GM20000 (cell line): ENCODE measurements around the gene OGG1.

Experiments used
- DNase-seq: peaks from one replicate; pipeline ENCODE4 v3.0.0; 2012; ENCODE audit warnings: low spot score
- CTCF ChIP-seq: IDR thresholded peaks from 2 replicates; pipeline ENCODE4 v1.5.1; 2012; ENCODE audit warnings: mild to moderate bottlenecking, control low read depth; ENCODE audit errors: extremely low read depth, missing control alignments

Gene OGG1

GRCh38 chr3:9786209-9786739 lies 36.5 kb downstream of the OGG1 start:
- no peak for DNase-seq

GRCh38 chr3:9786825-9787669 lies 37.3 kb downstream of the OGG1 start:
- no peak for DNase-seq
- TF ChIP-seq CTCF: peak; percentile 16

More at GRCh38 chr3:9786209-9786739, 36.5 kb downstream of the OGG1 start:
- no peak for TF ChIP-seq CTCF

- no peak for TF ChIP-seq CTCF
- DNase-seq: no peak
These were observed 38.0 kb downstream of the OGG1 start for GRCh38 chr3:9787714-9788113.

- no peak for TF ChIP-seq CTCF
- no peak for DNase-seq
These were observed 41.4 kb downstream of the OGG1 start for GRCh38 chr3:9791127-9791526.

- TF ChIP-seq CTCF: no peak
These were observed 42.1 kb downstream of the OGG1 start for GRCh38 chr3:9791790-9792404.

GRCh38 chr3:9792405-9793160 lies 42.8 kb downstream of the OGG1 start, which contains the start of the genes ARPC4 and TADA3:
ARPC4 (plus strand) TSS chr3:9793082; CDS start chr3:9793122, 40 bp downstream.
TADA3 (minus strand) TSS chr3:9792473; CDS start chr3:9791466, 1,007 bp downstream.
- peak; percentile 93 for DNase-seq
- no peak for TF ChIP-seq CTCF

More at GRCh38 chr3:9791790-9792404, 42.1 kb downstream of the OGG1 start:
- DNase-seq: no peak
